HG03575 (cell line): ENCODE data around the gene SLC35G3.

Experiments
- ATAC-seq: cut with Tn5 transposase; IDR thresholded peaks from one replicate; pipeline ENCODE4 v1.9.1; 2021; ENCODE audit not compliant: unreplicated experiment, insufficient number of reproducible peaks, low FRiP score; ENCODE audit errors: extremely low read depth

SLC35G3 gene

GRCh38 chr17:35146214-35146833, 47.9 kb downstream of the SLC35G3 start:
- ATAC-seq = no peak

- ATAC-seq = no peak
These were observed 49.4 kb downstream of the SLC35G3 start for GRCh38 chr17:35144840-35145239.
